Mesendoderm (in vitro differentiated cells): ENCODE measurements around the gene TP53I13.
A peak's percentile ranks its signal among the peaks of the same experiment; 100 is the strongest.

Experiments used
- DNase-seq: peaks from one replicate; pipeline ENCODE4 v3.0.0; 2013
- H2AK5ac ChIP-seq: 2 replicates; pipeline ENCODE4 v1.6.1; 2013; ENCODE audit warnings: low read length, inconsistent platforms
- H2BK120ac ChIP-seq: 2 replicates; pipeline ENCODE4 v1.6.1; 2013; ENCODE audit warnings: low read depth, mild to moderate bottlenecking, low read length, moderate library complexity, mixed read lengths
- H2BK15ac ChIP-seq: replicated peaks from 2 replicates; pipeline ENCODE4 v1.6.1; 2013; ENCODE audit warnings: low read depth, mild to moderate bottlenecking, moderate library complexity
- H2BK5ac ChIP-seq: 2 replicates; pipeline ENCODE4 v1.6.1; 2013; ENCODE audit warnings: low read length, inconsistent platforms
- H3K18ac ChIP-seq: 2 replicates; pipeline ENCODE4 v1.6.1; 2013; ENCODE audit warnings: mild to moderate bottlenecking, low read length, mixed read lengths
- H3K23ac ChIP-seq: one replicate; pipeline ENCODE4 v1.6.1; 2013; ENCODE audit warnings: low read length
- H3K27ac ChIP-seq: 2 replicates; pipeline ENCODE4 v1.5.1; 2013; ENCODE audit warnings: low read depth, mild to moderate bottlenecking, inconsistent platforms, low read length, moderate library complexity
- H3K27me3 ChIP-seq: 2 replicates; pipeline ENCODE4 v1.6.1; 2013; ENCODE audit warnings: low read length, control low read depth, mild to moderate bottlenecking, inconsistent platforms; ENCODE audit not compliant: insufficient read depth, poor library complexity
- H3K36me3 ChIP-seq: 2 replicates; pipeline ENCODE4 v1.6.1; 2013; ENCODE audit warnings: low read length, inconsistent platforms; ENCODE audit not compliant: control insufficient read depth, insufficient read depth
- H3K4ac ChIP-seq: one replicate; pipeline ENCODE4 v1.6.1; 2013; ENCODE audit warnings: low read depth, mild to moderate bottlenecking, low read length, moderate library complexity
- H3K4me1 ChIP-seq: 2 replicates; pipeline ENCODE4 v1.6.1; 2013; ENCODE audit warnings: low read depth, low read length, inconsistent platforms; ENCODE audit not compliant: control insufficient read depth
- H3K4me2 ChIP-seq: 2 replicates; pipeline ENCODE4 v1.6.1; 2013; ENCODE audit warnings: low read length
- H3K4me3 ChIP-seq: 2 replicates; pipeline ENCODE4 v1.5.1; 2013; ENCODE audit warnings: mild to moderate bottlenecking, low read length
- H3K56ac ChIP-seq: one replicate; pipeline ENCODE4 v1.6.1; 2013; ENCODE audit warnings: low read length
- H3K79me1 ChIP-seq: 2 replicates; pipeline ENCODE4 v1.6.1; 2013; ENCODE audit warnings: low read length, inconsistent platforms
- H3K79me2 ChIP-seq: 2 replicates; pipeline ENCODE4 v1.6.1; 2013; ENCODE audit warnings: mild to moderate bottlenecking, low read length; ENCODE audit not compliant: control insufficient read depth, insufficient read depth
- H3K9ac ChIP-seq: 2 replicates; pipeline ENCODE4 v1.6.1; 2013; ENCODE audit warnings: low read length, inconsistent platforms
- H4K5ac ChIP-seq: one replicate; pipeline ENCODE4 v1.6.1; 2013; ENCODE audit warnings: low read length
- H4K8ac ChIP-seq: one replicate; pipeline ENCODE4 v1.6.1; 2013; ENCODE audit warnings: low read depth, mild to moderate bottlenecking, control low read depth, low read length, moderate library complexity
- WGBS: extraction: QIAGEN DNeasy Blood & Tissue Kit; methylation state at CpG from one replicate; pipeline ENCODE4 v1.1.7; 2013; ENCODE audit warnings: low lambda C conversion rate, missing lambda C conversion rate; ENCODE audit not compliant: insufficient coverage; ENCODE audit errors: extremely low coverage; 5-methylcytosine and 5-hydroxymethylcytosine counted together

TP53I13 gene

DNA sequence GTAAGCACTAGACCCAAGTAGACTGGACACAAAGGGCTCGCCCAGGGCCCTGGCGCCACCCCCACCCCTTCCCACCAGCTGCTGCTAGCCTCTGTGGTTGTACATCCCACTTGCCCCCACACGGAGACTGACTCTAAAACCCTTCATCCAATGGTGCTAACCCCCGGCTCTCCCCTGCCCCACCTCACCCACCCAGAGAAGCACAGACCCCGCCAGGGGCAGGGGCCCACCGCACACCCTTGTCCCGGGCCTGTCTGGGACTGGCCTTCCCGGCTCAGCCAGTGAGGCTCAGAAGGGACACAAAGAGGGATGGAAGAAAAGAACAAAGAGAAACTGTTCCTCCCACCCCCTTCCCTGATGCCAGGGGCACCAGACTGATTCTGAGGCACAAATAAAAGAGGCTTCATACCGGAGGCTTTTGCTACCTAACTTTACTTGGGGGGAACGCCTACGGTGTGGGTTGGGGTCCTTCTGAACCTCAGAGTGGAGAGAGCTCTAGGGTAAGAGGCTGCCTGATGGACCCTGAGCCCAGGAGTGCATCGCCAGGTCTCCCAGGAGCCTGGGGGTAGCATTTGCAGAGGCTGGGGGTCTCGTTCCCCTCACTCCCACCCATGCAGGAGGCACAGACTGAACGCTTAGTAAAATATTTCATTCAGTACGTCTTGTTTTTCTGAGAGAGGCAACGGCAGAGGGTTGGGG is 46.0 kb downstream of the TP53I13 start:
- Histone ChIP-seq H3K18ac (no peak overlapping the region), H3K23ac (no peak overlapping the region), H2BK5ac (no peak overlapping the region), H3K9ac (no peak overlapping the region), H3K79me2 (no peaks in the 10 kb centered on the region), H4K5ac (no peak overlapping the region), H3K4ac (no peak overlapping the region), H3K27ac (no peak overlapping the region), H3K79me1 (no peaks in the 10 kb centered on the region), H3K36me3 (no peaks in the 10 kb centered on the region), H4K8ac (no peak overlapping the region), H2AK5ac (no peak overlapping the region), H3K27me3 (peaks cover 8% of the 10 kb centered on the region), H3K4me1 (no peaks in the 10 kb centered on the region), H2BK120ac (no peak overlapping the region), H3K4me2 (no peak overlapping the region), H3K4me3 (no peak overlapping the region), H2BK15ac (no peak overlapping the region), H3K56ac (no peak overlapping the region)
- no CpG with 5 or more reads among the region's 16 CpGs for WGBS
- no peak for DNase-seq

GRCh38 chr17:29615048-29615385 is 46.5 kb downstream of the TP53I13 start:
- H3K18ac ChIP-seq: no peak overlapping the region
- H3K23ac ChIP-seq: no peak overlapping the region
- H3K27me3 ChIP-seq: peaks cover 8% of the 10 kb centered on the region
- no peak overlapping the region for H2AK5ac ChIP-seq
- no peak overlapping the region for H2BK15ac ChIP-seq
- H3K79me2 ChIP-seq: no peaks in the 10 kb centered on the region
- H3K4me1 ChIP-seq: no peaks in the 10 kb centered on the region
- no peak overlapping the region for H2BK120ac ChIP-seq
- no peak overlapping the region for H4K8ac ChIP-seq
- DNase-seq: no peak
- H2BK5ac ChIP-seq: no peak overlapping the region
- H3K56ac ChIP-seq: peak overlapping the region; percentile 54
- peak overlapping the region; percentile 57 for H3K4me2 ChIP-seq
- no peak overlapping the region for H4K5ac ChIP-seq
- H3K4me3 ChIP-seq: no peak overlapping the region
- H3K4ac ChIP-seq: no peak overlapping the region
- H3K9ac ChIP-seq: peak overlapping the region; percentile 55
- WGBS: no CpG with 5 or more reads among the region's 15 CpGs
- H3K79me1 ChIP-seq: no peaks in the 10 kb centered on the region
- no peak overlapping the region for H3K27ac ChIP-seq
- no peaks in the 10 kb centered on the region for H3K36me3 ChIP-seq

- H4K8ac ChIP-seq: no peak overlapping the region
- H3K4ac ChIP-seq: no peak overlapping the region
- H3K56ac ChIP-seq: peak overlapping the region; percentile 73
- no CpG with 5 or more reads among the region's 74 CpGs for WGBS
- H2BK5ac ChIP-seq: no peak overlapping the region
- no peak overlapping the region for H3K18ac ChIP-seq
- no peaks in the 10 kb centered on the region for H3K36me3 ChIP-seq
- H3K4me2 ChIP-seq: peak overlapping the region; percentile 87
- H3K9ac ChIP-seq: peak overlapping the region; percentile 55
- H3K27ac ChIP-seq: no peak overlapping the region
- no peak overlapping the region for H2BK15ac ChIP-seq
- H4K5ac ChIP-seq: no peak overlapping the region
- no peak overlapping the region for H2BK120ac ChIP-seq
- H2AK5ac ChIP-seq: no peak overlapping the region
- H3K23ac ChIP-seq: peak overlapping the region; percentile 30
- H3K79me2 ChIP-seq: no peaks in the 10 kb centered on the region
- peaks cover 8% of the 10 kb centered on the region for H3K27me3 ChIP-seq
- no peaks in the 10 kb centered on the region for H3K79me1 ChIP-seq
- peak overlapping the region; percentile 23 for H3K4me3 ChIP-seq
- H3K4me1 ChIP-seq: no peaks in the 10 kb centered on the region
- DNase-seq: peak; percentile 89
Measured at GRCh38 chr17:29615492-29616299, 47.2 kb downstream of the TP53I13 start.

DNA sequence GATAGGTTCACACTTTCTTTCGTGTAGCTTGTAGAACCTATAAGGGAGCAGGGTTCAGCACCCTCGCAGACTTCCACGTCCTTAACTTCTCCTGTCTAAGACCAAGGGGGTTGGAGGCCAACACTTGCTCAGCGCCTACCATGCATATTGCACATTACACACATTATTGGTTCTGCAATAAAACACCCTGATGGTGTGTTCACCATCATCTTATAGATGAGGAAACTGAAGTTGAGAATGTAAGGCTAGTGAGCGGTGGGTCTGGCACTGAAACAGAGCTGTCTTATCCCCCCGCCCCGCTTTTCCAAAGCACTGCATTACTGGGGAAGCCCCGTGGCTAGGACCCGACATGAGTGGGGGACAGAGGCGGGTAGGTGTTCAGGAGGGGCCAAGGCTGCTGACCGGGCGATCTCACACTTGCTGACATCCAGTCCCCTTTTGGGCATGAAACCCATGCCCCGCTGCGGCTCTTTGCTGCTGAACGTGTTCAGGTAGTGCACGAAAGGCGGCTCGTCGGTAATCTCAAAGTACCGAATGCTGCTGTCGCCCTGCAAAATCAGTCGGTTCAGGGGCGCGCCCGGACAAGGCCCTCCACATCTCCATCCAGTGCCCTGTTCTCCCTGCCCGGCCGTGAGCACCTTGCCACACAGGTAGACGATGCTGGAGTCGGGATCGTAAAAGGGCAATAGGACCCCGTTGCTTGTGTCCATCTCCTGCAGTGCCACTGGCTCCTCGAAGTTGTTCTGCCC is 48.0 kb downstream of the TP53I13 start:
- no peak overlapping the region for H3K4me3 ChIP-seq
- WGBS: no CpG with 5 or more reads among the region's 32 CpGs

GRCh38 chr17:29617125-29617480 is 48.6 kb downstream of the TP53I13 start:
- Histone ChIP-seq H3K4ac (no peak overlapping the region), H3K9ac (peak overlapping the region; percentile 63), H3K4me1 (peaks cover 3% of the 10 kb centered on the region), H2AK5ac (no peak overlapping the region), H3K27me3 (peaks cover 8% of the 10 kb centered on the region), H2BK5ac (no peak overlapping the region), H4K5ac (no peak overlapping the region), H3K18ac (no peak overlapping the region), H3K79me2 (no peaks in the 10 kb centered on the region), H3K36me3 (no peaks in the 10 kb centered on the region), H3K4me2 (peak overlapping the region; percentile 60), H4K8ac (no peak overlapping the region), H2BK120ac (no peak overlapping the region), H3K4me3 (no peak overlapping the region), H3K23ac (no peak overlapping the region), H3K27ac (no peak overlapping the region), H3K79me1 (no peaks in the 10 kb centered on the region), H2BK15ac (no peak overlapping the region), H3K56ac (peak overlapping the region; percentile 78)
- DNase-seq: peak; percentile 88
- WGBS: no CpG with 5 or more reads among the region's 16 CpGs

More for the DNA sequence above, 48.0 kb downstream of the TP53I13 start:
- peak overlapping the region; percentile 73 for H3K56ac ChIP-seq
- no peak overlapping the region for H3K18ac ChIP-seq
- H2BK15ac ChIP-seq: no peak overlapping the region
- no peaks in the 10 kb centered on the region for H3K79me2 ChIP-seq
- H3K4ac ChIP-seq: no peak overlapping the region
- no peaks in the 10 kb centered on the region for H3K36me3 ChIP-seq
- H4K8ac ChIP-seq: no peak overlapping the region
- peak overlapping the region; percentile 4 for H3K9ac ChIP-seq
- H3K27me3 ChIP-seq: peaks cover 8% of the 10 kb centered on the region
- no peaks in the 10 kb centered on the region for H3K4me1 ChIP-seq
- no peak overlapping the region for H2AK5ac ChIP-seq
- no peak overlapping the region for H3K27ac ChIP-seq
- no peak overlapping the region for H3K23ac ChIP-seq
- H2BK5ac ChIP-seq: no peak overlapping the region
- H2BK120ac ChIP-seq: no peak overlapping the region
- H3K4me2 ChIP-seq: no peak overlapping the region
- H3K79me1 ChIP-seq: no peaks in the 10 kb centered on the region
- no peak overlapping the region for H4K5ac ChIP-seq
- no peak for DNase-seq
